Progenitor cell of endocrine pancreas (in vitro differentiated cells): ENCODE results near the gene FN1. TPM values are rescaled to one million over a fixed set of nuclear protein-coding genes. Genes with fewer than 3 reads are reported as not detected.

Experiments
- DNase-seq: peaks from one replicate; pipeline ENCODE4 v3.0.0; 2021; ENCODE audit warnings: low spot score; ENCODE audit not compliant: unreplicated experiment
- H3K27ac Mint-ChIP-seq: 2 replicates; pipeline ENCODE4 v1.8.0; 2021; ENCODE audit warnings: mild to moderate bottlenecking, moderate library complexity, mixed read lengths
- H3K27me3 Mint-ChIP-seq: 2 replicates; pipeline ENCODE4 v1.8.0; 2021; ENCODE audit warnings: mixed read lengths
- H3K36me3 Mint-ChIP-seq: 2 replicates; pipeline ENCODE4 v1.8.0; 2022; ENCODE audit warnings: mixed read lengths; ENCODE audit not compliant: insufficient read depth
- H3K4me1 Mint-ChIP-seq: 2 replicates; pipeline ENCODE4 v1.8.0; 2021; ENCODE audit warnings: low read depth, mixed read lengths
- H3K4me3 Mint-ChIP-seq: 2 replicates; pipeline ENCODE4 v1.8.0; 2021; ENCODE audit warnings: low read depth, mild to moderate bottlenecking, moderate library complexity, mixed read lengths
- H3K9me3 Mint-ChIP-seq: 2 replicates; pipeline ENCODE4 v1.8.0; 2021; ENCODE audit warnings: low read depth, mixed read lengths
- total RNA-seq: library from RNA; stranded (reverse); gene quantifications from 2 replicates; pipeline ENCODE4 v1.2.1, GENCODE V29; 2021
- TF ChIP-seq, protein P1 (sequence below): fragments of 200-600 bp; sonication (generic); IDR thresholded peaks from one replicate; pipeline ENCODE4 v1.5.0; 2021; ENCODE audit warnings: antibody characterized with exemption, mild to moderate bottlenecking; ENCODE audit not compliant: unreplicated experiment

Gene FN1
- total RNA-seq, 1 donor from 2014 or later, result 2,744 TPM

DNA sequence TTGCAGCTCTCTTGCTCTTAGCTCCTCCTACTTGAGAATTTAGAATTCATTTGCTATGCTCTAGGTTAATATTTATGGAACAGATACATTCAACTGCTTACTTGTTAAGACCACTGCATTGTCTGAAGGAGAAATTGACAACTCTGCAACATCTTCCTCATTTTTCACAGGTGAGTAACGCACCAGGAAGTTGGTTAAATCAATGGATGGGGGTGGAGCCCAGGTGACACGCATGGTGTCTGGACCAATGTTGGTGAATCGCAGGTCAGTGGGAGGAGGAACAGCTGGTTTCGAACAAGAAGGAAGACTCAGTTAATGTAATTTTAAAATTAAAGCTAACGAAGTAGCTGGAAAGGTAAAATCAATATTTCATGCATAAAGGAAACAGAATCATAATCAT is 44.3 kb downstream of the FN1 start:
- H3K27ac Mint-ChIP-seq, result peak overlapping the region; percentile 63
- peaks cover 5% of the 10 kb centered on the region for H3K4me1 Mint-ChIP-seq

DNA sequence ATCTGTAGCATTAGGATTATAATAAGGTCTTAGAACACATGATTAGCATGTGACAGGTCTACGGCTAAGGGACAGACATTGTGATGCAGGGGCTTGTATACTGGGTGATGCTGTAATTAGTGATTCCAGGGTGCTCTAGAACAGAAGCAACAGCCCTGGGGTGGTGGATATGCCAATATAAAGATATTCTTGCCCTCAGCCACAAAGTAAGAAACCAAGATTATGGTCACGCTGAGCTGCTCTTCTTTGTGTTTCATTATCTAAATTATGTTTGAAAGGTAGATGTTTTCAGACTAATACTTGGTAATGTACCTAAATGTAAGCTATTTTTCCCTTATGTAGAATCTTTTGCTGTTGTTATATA is 45.3 kb downstream of the FN1 start:
- peak overlapping the region; percentile 78 for H3K27ac Mint-ChIP-seq
- H3K9me3 Mint-ChIP-seq, result no peaks in the 10 kb centered on the region
- no peak overlapping the region for H3K4me3 Mint-ChIP-seq
- peaks cover 62% of the 10 kb centered on the region for H3K36me3 Mint-ChIP-seq
- TF ChIP-seq, protein P1, sequence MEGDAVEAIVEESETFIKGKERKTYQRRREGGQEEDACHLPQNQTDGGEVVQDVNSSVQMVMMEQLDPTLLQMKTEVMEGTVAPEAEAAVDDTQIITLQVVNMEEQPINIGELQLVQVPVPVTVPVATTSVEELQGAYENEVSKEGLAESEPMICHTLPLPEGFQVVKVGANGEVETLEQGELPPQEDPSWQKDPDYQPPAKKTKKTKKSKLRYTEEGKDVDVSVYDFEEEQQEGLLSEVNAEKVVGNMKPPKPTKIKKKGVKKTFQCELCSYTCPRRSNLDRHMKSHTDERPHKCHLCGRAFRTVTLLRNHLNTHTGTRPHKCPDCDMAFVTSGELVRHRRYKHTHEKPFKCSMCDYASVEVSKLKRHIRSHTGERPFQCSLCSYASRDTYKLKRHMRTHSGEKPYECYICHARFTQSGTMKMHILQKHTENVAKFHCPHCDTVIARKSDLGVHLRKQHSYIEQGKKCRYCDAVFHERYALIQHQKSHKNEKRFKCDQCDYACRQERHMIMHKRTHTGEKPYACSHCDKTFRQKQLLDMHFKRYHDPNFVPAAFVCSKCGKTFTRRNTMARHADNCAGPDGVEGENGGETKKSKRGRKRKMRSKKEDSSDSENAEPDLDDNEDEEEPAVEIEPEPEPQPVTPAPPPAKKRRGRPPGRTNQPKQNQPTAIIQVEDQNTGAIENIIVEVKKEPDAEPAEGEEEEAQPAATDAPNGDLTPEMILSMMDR, result no peak
- DNase-seq, result no peak
- H3K27me3 Mint-ChIP-seq, result no peaks in the 10 kb centered on the region
- peaks cover 2% of the 10 kb centered on the region for H3K4me1 Mint-ChIP-seq

More for the DNA sequence above, 44.3 kb downstream of the FN1 start:
- DNase-seq, result no peak
- peaks cover 61% of the 10 kb centered on the region for H3K36me3 Mint-ChIP-seq
- H3K27me3 Mint-ChIP-seq, result no peaks in the 10 kb centered on the region
- TF ChIP-seq, protein P1, result no peak
- no peak overlapping the region for H3K4me3 Mint-ChIP-seq
- no peaks in the 10 kb centered on the region for H3K9me3 Mint-ChIP-seq

DNA sequence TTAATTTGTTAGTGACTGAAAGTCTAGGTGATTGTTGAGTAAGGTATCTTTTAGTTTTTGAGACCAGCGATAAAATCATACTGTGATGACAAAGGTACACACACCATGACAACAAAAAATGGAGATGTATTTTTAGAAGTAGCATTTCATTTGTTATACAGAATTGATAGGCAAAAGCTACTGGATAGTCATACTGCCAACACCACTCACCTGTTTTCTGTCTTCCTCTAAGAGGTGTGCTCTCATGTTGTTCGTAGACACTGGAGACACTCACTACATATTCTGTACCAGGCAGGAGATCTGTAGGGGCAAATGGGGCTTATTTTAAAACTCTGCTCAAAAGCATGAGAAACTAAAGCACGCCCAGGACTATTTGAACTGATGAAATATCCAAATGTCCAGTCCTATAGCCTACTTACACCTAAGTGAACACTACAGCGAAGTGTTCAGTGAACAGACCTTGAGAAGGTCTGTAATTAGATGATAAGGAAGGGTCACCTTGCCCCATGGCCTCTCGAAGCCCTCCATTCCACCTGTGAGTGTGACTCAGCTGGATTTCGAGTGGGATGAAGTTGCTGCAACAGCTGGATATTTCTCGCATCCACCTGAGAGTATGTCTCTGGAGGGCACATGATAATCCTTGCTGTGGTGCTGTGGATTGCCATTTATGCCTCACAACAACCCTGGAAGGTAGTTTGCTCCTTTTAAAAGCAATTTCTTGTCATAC is 47.7 kb downstream of the FN1 start:
- TF ChIP-seq, protein P1, result no peak
- Mint-ChIP-seq H3K9me3 (no peaks in the 10 kb centered on the region), H3K27ac (peak overlapping the region; percentile 64), H3K4me1 (no peaks in the 10 kb centered on the region), H3K36me3 (peaks cover 61% of the 10 kb centered on the region), H3K4me3 (no peak overlapping the region), H3K27me3 (no peaks in the 10 kb centered on the region)
- DNase-seq, result no peak

DNA sequence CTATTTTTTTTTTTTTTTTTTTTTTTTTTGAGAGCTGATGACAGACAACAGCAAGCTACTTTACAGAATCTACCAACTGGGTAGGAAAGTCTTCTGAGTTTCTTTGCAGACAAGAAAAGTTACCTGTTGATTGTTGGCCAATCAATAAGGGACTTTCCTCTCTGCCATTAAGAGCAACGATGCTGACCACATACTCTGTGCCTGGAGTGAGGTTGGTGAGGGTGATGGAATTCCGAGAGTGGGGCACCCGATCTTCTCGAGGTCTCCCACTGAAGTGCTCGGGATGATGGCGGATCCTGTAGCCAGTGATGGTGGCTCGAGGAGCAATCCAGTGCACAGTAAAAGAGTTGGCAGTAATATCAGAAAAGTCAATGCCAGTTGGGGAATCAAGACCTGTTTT is 49.3 kb downstream of the FN1 start:
- Mint-ChIP-seq H3K4me1 (no peaks in the 10 kb centered on the region), H3K27me3 (no peaks in the 10 kb centered on the region), H3K27ac (peak overlapping the region; percentile 90), H3K36me3 (peaks cover 63% of the 10 kb centered on the region), H3K9me3 (no peaks in the 10 kb centered on the region), H3K4me3 (no peak overlapping the region)
- DNase-seq, result no peak
- TF ChIP-seq, protein P1, result no peak

DNA sequence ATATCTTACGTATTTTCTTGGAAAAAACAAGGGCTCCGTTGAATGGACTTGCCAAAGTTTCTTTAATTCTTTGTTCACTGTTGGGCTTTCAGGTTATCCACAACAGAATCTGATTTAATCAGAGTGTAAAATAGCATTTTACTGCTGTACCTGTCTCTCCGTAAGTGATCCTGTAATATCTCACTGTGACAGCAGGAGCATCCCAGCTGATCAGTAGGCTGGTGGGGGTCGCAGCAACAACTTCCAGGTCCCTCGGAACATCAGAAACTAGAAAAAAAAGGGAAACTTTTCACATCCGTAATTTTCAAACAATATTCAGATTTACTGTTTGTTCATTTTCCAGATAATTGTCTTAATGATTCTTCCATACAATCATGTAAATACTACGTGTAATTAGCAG is 51.2 kb downstream of the FN1 start:
- peak overlapping the region; percentile 67 for H3K27ac Mint-ChIP-seq
- no peaks in the 10 kb centered on the region for H3K4me1 Mint-ChIP-seq
- DNase-seq, result no peak
- H3K27me3 Mint-ChIP-seq, result no peaks in the 10 kb centered on the region
- no peak overlapping the region for H3K4me3 Mint-ChIP-seq
- TF ChIP-seq, protein P1, result no peak
- H3K9me3 Mint-ChIP-seq, result no peaks in the 10 kb centered on the region
- H3K36me3 Mint-ChIP-seq, result peaks cover 62% of the 10 kb centered on the region
